HPDE6-E6E7 (cell line): Measurements from ENCODE around the gene ZNF438.

Source experiments
- DNase-seq: peaks from one replicate; pipeline ENCODE4 v3.0.0; 2011; ENCODE audit warnings: missing footprints; ENCODE audit errors: extremely low spot score

Gene ZNF438

GRCh38 chr10:30826679-30827078, 205.0 kb downstream of the ZNF438 start:
- no peak for DNase-seq

- DNase-seq = no peak
Observed at GRCh38 chr10:30825495-30825894, 206.2 kb downstream of the ZNF438 start.

- no peak for DNase-seq
Observed at GRCh38 chr10:30825022-30825421, 206.6 kb downstream of the ZNF438 start.

- no peak for DNase-seq
Observed at GRCh38 chr10:30823651-30824050, 208.0 kb downstream of the ZNF438 start.

- no peak for DNase-seq
Observed at GRCh38 chr10:30822693-30823465, 208.8 kb downstream of the ZNF438 start.

GRCh38 chr10:30821994-30822692, 209.5 kb downstream of the ZNF438 start:
- DNase-seq = no peak

- no peak for DNase-seq
Observed at GRCh38 chr10:30821261-30821993, 210.2 kb downstream of the ZNF438 start.

- no peak for DNase-seq
Observed at GRCh38 chr10:30820261-30820991, 211.2 kb downstream of the ZNF438 start.

- no peak for DNase-seq
Observed at GRCh38 chr10:30819341-30820181, 212.1 kb downstream of the ZNF438 start.

- no peak for DNase-seq
Observed at GRCh38 chr10:30818854-30819253, 212.8 kb downstream of the ZNF438 start.

- DNase-seq = no peak
Observed at GRCh38 chr10:30818010-30818660, 213.5 kb downstream of the ZNF438 start.

- no peak for DNase-seq
Observed at GRCh38 chr10:30817541-30817940, 214.1 kb downstream of the ZNF438 start.

GRCh38 chr10:30816820-30817171, 214.9 kb downstream of the ZNF438 start:
- no peak for DNase-seq

- no peak for DNase-seq
Observed at GRCh38 chr10:30816159-30816819, 215.4 kb downstream of the ZNF438 start.

- no peak for DNase-seq
Observed at GRCh38 chr10:30813872-30814481, 217.7 kb downstream of the ZNF438 start.

- DNase-seq = no peak
Observed at GRCh38 chr10:30812018-30812851, 219.4 kb downstream of the ZNF438 start.

GRCh38 chr10:30811276-30812017, 220.2 kb downstream of the ZNF438 start:
- DNase-seq = no peak

- DNase-seq = no peak
Observed at GRCh38 chr10:30810416-30810815, 221.2 kb downstream of the ZNF438 start.
